GM12878 (cell line): ENCODE data around the gene FBXL17. TPM values are rescaled to one million over a fixed set of nuclear protein-coding genes. Genes with fewer than 3 reads are reported as not detected.

Source experiments
- ATAC-seq: fragments of 200-7000 bp; cut with Tn5 transposase; 3 replicates; pipeline ENCODE4 v1.9.1; 2020; ENCODE audit warnings: mild to moderate bottlenecking, moderate library complexity
- BruUV-seq: library from RNA; stranded (reverse); fragments of 400-500 nt; replicated peaks from 2 replicates; lab custom pipeline; 2021; lab: Mats Ljungman, UMichigan
- CTCF ChIA-PET: fragments of 300-600 bp; sonication (Branson Sonifier 250); formaldehyde crosslinking; extraction: SDS; loops from one replicate; lab custom pipeline; 2021; ENCODE audit warnings: inconsistent platforms; lab: Yijun Ruan, JAX
- POLR2A ChIA-PET: fragments of 350-600 bp; formaldehyde crosslinking; extraction: SDS; loops from one replicate; lab custom pipeline; 2021; ENCODE audit warnings: inconsistent platforms; lab: Charles Lee
- RAD21 ChIA-PET: fragments of 300-600 bp; sonication (Branson Sonifier 250); formaldehyde crosslinking; loops from one replicate; lab custom pipeline; 2023; ENCODE audit warnings: antibody characterized with exemption; ENCODE audit not compliant: unreplicated experiment; lab: Charles Lee
- SMC1A ChIA-PET: fragments of 300-600 bp; sonication (Branson Sonifier 250); formaldehyde crosslinking; loops from one replicate; lab custom pipeline; 2023; ENCODE audit not compliant: unreplicated experiment, uncharacterized antibody; lab: Charles Lee
- DNase-seq: peaks from one replicate; pipeline ENCODE4 v3.0.0-alpha.2; 2011; ENCODE audit warnings: low read depth, low spot score
- FAIRE-seq: peaks from 3 replicates; lab custom pipeline; 2011; peaks lifted over from hg19 to GRCh38; lab: Jason Lieb, UNC
- H2AFZ ChIP-seq: 2 replicates; pipeline ENCODE4 v1.6.0; 2011; ENCODE audit warnings: low read depth, low read length, control low read depth; ENCODE audit not compliant: control insufficient read depth
- H3K27ac ChIP-seq: 2 replicates; pipeline ENCODE4 v1.5.1; 2011; ENCODE audit warnings: control low read depth; ENCODE audit not compliant: control insufficient read depth, insufficient read depth
- H3K27me3 ChIP-seq, 2 experiments: replicated peaks in 1 of 2; 2 replicates each; pipeline versions ENCODE4 v1.6.0 to v1.6.1; 2011; ENCODE audit warnings: low read length in 1 of 2; ENCODE audit not compliant: control insufficient read depth in 2 of 2, insufficient read depth in 2 of 2
- H3K36me3 ChIP-seq, 2 experiments: 2 replicates each; pipeline ENCODE4 v1.5.1; 2011; ENCODE audit warnings: low read length in 1 of 2; ENCODE audit not compliant: control insufficient read depth in 2 of 2, insufficient read depth in 2 of 2
- H3K4me1 ChIP-seq: 2 replicates; pipeline ENCODE4 v1.6.1; 2011; ENCODE audit warnings: mild to moderate bottlenecking, low read length, moderate library complexity, mixed read lengths; ENCODE audit not compliant: control insufficient read depth, insufficient read depth
- H3K4me2 ChIP-seq: 2 replicates; pipeline ENCODE4 v1.6.0; 2011; ENCODE audit warnings: control low read depth; ENCODE audit not compliant: control insufficient read depth, insufficient read depth
- H3K4me3 ChIP-seq: fragments of 200-600 bp; sonication (generic); 2 replicates; pipeline ENCODE4 v1.5.1; 2016
- H3K79me2 ChIP-seq: 2 replicates; pipeline ENCODE4 v1.6.0; 2011; ENCODE audit warnings: low read length; ENCODE audit not compliant: control insufficient read depth, insufficient read depth
- H3K9ac ChIP-seq: 2 replicates; pipeline ENCODE4 v1.8.0; 2011; ENCODE audit warnings: low read length, control low read depth, mixed read lengths; ENCODE audit not compliant: control insufficient read depth, insufficient read depth
- H3K9me3 ChIP-seq: replicated peaks from 3 replicates; pipeline ENCODE4 v1.5.1; 2011; ENCODE audit warnings: mild to moderate bottlenecking, low read length; ENCODE audit not compliant: control insufficient read depth, insufficient read depth
- H4K20me1 ChIP-seq: 2 replicates; pipeline ENCODE4 v1.6.0; 2011; ENCODE audit not compliant: control insufficient read depth, insufficient read depth
- BMI1 ChIP-seq: fragments of 450-650 bp; IDR thresholded peaks from 2 replicates; pipeline ENCODE4 v1.6.1; 2016; ENCODE audit warnings: mild to moderate bottlenecking, moderate library complexity, borderline replicate concordance
- CHD1 ChIP-seq: IDR thresholded peaks from 2 replicates; pipeline ENCODE4 v1.6.1; 2012; ENCODE audit warnings: low read depth, low read length, improper control_type of control experiment
- HDAC2 ChIP-seq: fragments of 200-600 bp; sonication (generic); IDR thresholded peaks from 2 replicates; pipeline ENCODE4 v1.6.1; 2017
- HDGF ChIP-seq: fragments of 450-650 bp; IDR thresholded peaks from 2 replicates; pipeline ENCODE4 v1.6.1; 2016; ENCODE audit warnings: antibody characterized with exemption
- HSF1 ChIP-seq: fragments of 150-350 bp; IDR thresholded peaks from 2 replicates; pipeline ENCODE4 v1.6.1; 2014; ENCODE audit warnings: mild to moderate bottlenecking, low read depth, low read length
- MEF2A ChIP-seq: IDR thresholded peaks from 2 replicates; pipeline ENCODE4 v1.6.1; 2011; ENCODE audit warnings: low read depth, mild to moderate bottlenecking, low read length, moderate library complexity; ENCODE audit not compliant: insufficient read depth
- MEF2B ChIP-seq: fragments of 450-650 bp; IDR thresholded peaks from 2 replicates; pipeline ENCODE4 v1.6.1; 2018; ENCODE audit warnings: mild to moderate bottlenecking, moderate library complexity; ENCODE audit not compliant: partially characterized antibody, poor library complexity, severe bottlenecking
- MTA2 ChIP-seq: fragments of 450-650 bp; IDR thresholded peaks from 2 replicates; pipeline ENCODE4 v1.6.1; 2016; ENCODE audit warnings: low read depth, mild to moderate bottlenecking, moderate library complexity
- MXI1 ChIP-seq: fragments of 150-350 bp; IDR thresholded peaks from 2 replicates; pipeline ENCODE4 v1.6.1; 2011; ENCODE audit warnings: low read depth, mild to moderate bottlenecking, inconsistent platforms, low read length, improper control_type of control experiment
- NR2F1 ChIP-seq: fragments of 450-650 bp; conservative IDR thresholded peaks from 2 replicates; pipeline ENCODE4 v1.6.1; 2017; ENCODE audit warnings: mild to moderate bottlenecking
- PBX3 ChIP-seq: IDR thresholded peaks from 2 replicates; pipeline ENCODE4 v1.6.1; 2011; ENCODE audit warnings: mild to moderate bottlenecking, low read depth, low read length, moderate library complexity; ENCODE audit not compliant: insufficient replicate concordance
- PKNOX1 ChIP-seq: fragments of 450-650 bp; IDR thresholded peaks from 2 replicates; pipeline ENCODE4 v1.6.1; 2016; ENCODE audit warnings: mild to moderate bottlenecking
- SIN3A ChIP-seq: IDR thresholded peaks from 2 replicates; pipeline ENCODE4 v1.6.1; 2012; ENCODE audit warnings: low read depth, low read length, improper control_type of control experiment
- SREBF1 ChIP-seq: IDR thresholded peaks from 2 replicates; pipeline ENCODE4 v1.6.1; 2012; ENCODE audit warnings: mild to moderate bottlenecking, low read length
- TBL1XR1 ChIP-seq: IDR thresholded peaks from 2 replicates; pipeline ENCODE4 v1.6.1; 2012; ENCODE audit warnings: low read depth, low read length, improper control_type of control experiment
- USF2 ChIP-seq: IDR thresholded peaks from 2 replicates; pipeline ENCODE4 v1.6.1; 2011; ENCODE audit warnings: low read depth, low read length, improper control_type of control experiment, borderline replicate concordance
- ZBED1 ChIP-seq: IDR thresholded peaks from 2 replicates; pipeline ENCODE4 v1.6.1; 2016; ENCODE audit warnings: borderline replicate concordance
- ZNF274 ChIP-seq: IDR thresholded peaks from one replicate; pipeline ENCODE4 v1.8.0; 2011; ENCODE audit not compliant: insufficient read length, insufficient read depth
- ZNF622 ChIP-seq: fragments of 450-650 bp; IDR thresholded peaks from 2 replicates; pipeline ENCODE4 v1.6.1; 2017; ENCODE audit warnings: mild to moderate bottlenecking, inconsistent platforms
- WGBS: methylation state at CpG from one replicate; pipeline ENCODE4 v1.1.6; 2016; ENCODE audit warnings: low lambda C conversion rate; ENCODE audit not compliant: insufficient replicate concordance, insufficient coverage; ENCODE audit errors: missing lambda C conversion rate; 5-methylcytosine and 5-hydroxymethylcytosine counted together
- in situ Hi-C: fragments of 300-500 bp; cut with MboI; formaldehyde crosslinking; loops from 9 replicates; pipeline ENCODE4 v1.14.3; 2018; ENCODE audit warnings: mixed read lengths
- intact Hi-C: fragments of 100-400 bp; cut with micrococcal nuclease; formaldehyde crosslinking; loops from one replicate; pipeline ENCODE4 v1.14.2; 2022; ENCODE audit not compliant: unreplicated experiment
- polyA plus RNA-seq, 11 experiments: library from polyadenylated mRNA; depleted of rRNA in 4 of 11; unstranded in 6 of 11; stranded (reverse) in 5 of 11; fragments of >200 nt; fragmentation: Nextera tagmentation in 4 of 11; fragmentation: Illumina TruSeq in 1 of 11; extraction: Ambion mirVana in 4 of 11; extraction: Trizol in 1 of 11; gene quantifications; 1 replicate in 1 of 11; 2 replicates in 10 of 11; pipeline versions ENCODE4 v1.2.1 to v1.2.3, GENCODE V29; 2011 to 2016; ENCODE audit warnings: inconsistent platforms in 2 of 11, missing spikeins in 2 of 11, low read depth in 1 of 11
- total RNA-seq, 4 experiments: library from RNA; depleted of rRNA in 3 of 4; stranded (reverse); fragments of >200 nt in 3 of 4; fragmentation: Illumina TruSeq in 1 of 4; extraction: Trizol in 1 of 4; gene quantifications; 2 replicates each; pipeline versions ENCODE4 v1.2.1 to v1.2.3, GENCODE V29; 2013 to 2021

FBXL17 gene
- total and polyA plus RNA-seq, 10 of the 15 experiments (the other 5 are each of a cell fraction or from before 2014, with no cell fraction given) = 0.88 to 9.0 (median 4.4) TPM

- no peak overlapping the region for H3K9ac ChIP-seq
- ChIA-PET SMC1A (interaction anchor here (0.8 to 3.1 kb wide), 4 partner anchors 10 to 150 kb away, joined by 3 to 11 read pairs (median 6); no protein-coding TSS in a partner anchor), RAD21 (interaction anchor here (1.3 kb wide), 1 partner anchor 166 kb away, joined by 4 read pairs; no protein-coding TSS in a partner anchor), POLR2A (interaction anchor here (0.7 kb wide), 1 partner anchor 1292 kb away, joined by 3 read pairs; no protein-coding TSS in a partner anchor), CTCF (interaction anchor here (1.0 to 1.8 kb wide), 4 partner anchors 10 to 18 kb away, joined by 3 to 5 read pairs (median 4); no protein-coding TSS in a partner anchor)
- no peaks in the 10 kb centered on the region for H3K79me2 ChIP-seq
- H3K9me3 ChIP-seq = no peaks in the 10 kb centered on the region
- intact Hi-C loops (no loop called here), in situ Hi-C loops (no loop called here)
- no peaks in the 10 kb centered on the region for H3K4me1 ChIP-seq
- BruUV-seq = no TSS peak
- FAIRE-seq = no peak
- no peak overlapping the region for H2AFZ ChIP-seq
- no peak for DNase-seq
- no peak for ATAC-seq
- TF ChIP-seq CHD1 = no peak
- no peak for TF ChIP-seq ZNF274
- TF ChIP-seq TBL1XR1 = no peak
- no peak for TF ChIP-seq SREBF1
- TF ChIP-seq MEF2B = no peak
- TF ChIP-seq HSF1 = no peak
- no peak for TF ChIP-seq PKNOX1
- no peak for TF ChIP-seq NR2F1
- TF ChIP-seq USF2 = no peak
- no peak for TF ChIP-seq PBX3
- TF ChIP-seq HDAC2 = no peak
- TF ChIP-seq MEF2A = no peak
- no peak for TF ChIP-seq SIN3A
- no peak for TF ChIP-seq BMI1
- no peak for TF ChIP-seq HDGF
- TF ChIP-seq ZBED1 = no peak
- no peak for TF ChIP-seq MXI1
- TF ChIP-seq MTA2 = no peak
- no peak for TF ChIP-seq ZNF622
- H3K4me2 ChIP-seq = no peak overlapping the region
- no peak overlapping the region for H3K4me3 ChIP-seq
- WGBS = 96% methylated on average over 13 of the region's 13 CpGs
- H4K20me1 ChIP-seq = no peaks in the 10 kb centered on the region
- no peaks in the 10 kb centered on the region for H3K36me3 ChIP-seq
- H3K27me3 ChIP-seq = no peaks in the 10 kb centered on the region
- no peak overlapping the region for H3K27ac ChIP-seq
Measured at GRCh38 chr5:107980923-107981692, 400.8 kb downstream of the FBXL17 start.
